ENCODE data around the gene MIOX. TPM values are rescaled to one million over a fixed set of nuclear protein-coding genes. Genes with fewer than 3 reads are reported as not detected.
A peak's percentile ranks its signal among the peaks of the same experiment; 100 is the strongest.

MIOX gene
- total and polyA plus RNA-seq, 2 experiments from 2014 or later, result not detected

GRCh38 chr22:50532824-50533796, 46.5 kb downstream of the MIOX start:
- Mint-ChIP-seq H3K9me3 (no peaks in the 10 kb centered on the region; the same call in 2 of the 3 replicates), H3K4me1 (peaks cover 4% of the 10 kb centered on the region; the same call in 1 of the 3 replicates), H3K27me3 (ENCODE audit: insufficient read depth, low read depth, poor library complexity) (peaks cover 65% of the 10 kb centered on the region), H3K27ac (no peak overlapping the region), H3K4me3 (peak overlapping the region; percentile 62), H3K36me3 (ENCODE audit: low read depth) (no peaks in the 10 kb centered on the region)
- no peak for DNase-seq (ENCODE audit: low spot score)
- Histone ChIP-seq H3K27ac (ENCODE audit: low read depth) (no peak overlapping the region), H3K27me3 (ENCODE audit: insufficient read depth) (peaks cover 67% of the 10 kb centered on the region), H4K20me1 (replicated peaks; ENCODE audit: insufficient read depth) (no peaks in the 10 kb centered on the region; the same call in none of the 2 replicates), H3K79me2 (replicated peaks; ENCODE audit: insufficient read depth) (no peaks in the 10 kb centered on the region), H3K4me3 (0 out of 2 replicates have a peak overlapping the region, but pooled peaks have one; percentile 66), H3K9me2 (ENCODE audit: insufficient read depth) (no peaks in the 10 kb centered on the region), H3K36me3 (ENCODE audit: insufficient read depth) (no peaks in the 10 kb centered on the region), H2AFZ (no peak overlapping the region), H3K4me2 (peak overlapping the region; percentile 87; the same call in 1 of the 2 replicates), H3K4me1 (ENCODE audit: insufficient read depth) (0 out of 2 replicates have a peak, but pooled peaks cover 4% of the 10 kb centered on the region), H3F3A (replicated peaks; ENCODE audit: low read depth) (no peaks in the 10 kb centered on the region; the same call in 1 of the 2 replicates)
- ATAC-seq, result no peak
- TF ChIP-seq, protein P1, sequence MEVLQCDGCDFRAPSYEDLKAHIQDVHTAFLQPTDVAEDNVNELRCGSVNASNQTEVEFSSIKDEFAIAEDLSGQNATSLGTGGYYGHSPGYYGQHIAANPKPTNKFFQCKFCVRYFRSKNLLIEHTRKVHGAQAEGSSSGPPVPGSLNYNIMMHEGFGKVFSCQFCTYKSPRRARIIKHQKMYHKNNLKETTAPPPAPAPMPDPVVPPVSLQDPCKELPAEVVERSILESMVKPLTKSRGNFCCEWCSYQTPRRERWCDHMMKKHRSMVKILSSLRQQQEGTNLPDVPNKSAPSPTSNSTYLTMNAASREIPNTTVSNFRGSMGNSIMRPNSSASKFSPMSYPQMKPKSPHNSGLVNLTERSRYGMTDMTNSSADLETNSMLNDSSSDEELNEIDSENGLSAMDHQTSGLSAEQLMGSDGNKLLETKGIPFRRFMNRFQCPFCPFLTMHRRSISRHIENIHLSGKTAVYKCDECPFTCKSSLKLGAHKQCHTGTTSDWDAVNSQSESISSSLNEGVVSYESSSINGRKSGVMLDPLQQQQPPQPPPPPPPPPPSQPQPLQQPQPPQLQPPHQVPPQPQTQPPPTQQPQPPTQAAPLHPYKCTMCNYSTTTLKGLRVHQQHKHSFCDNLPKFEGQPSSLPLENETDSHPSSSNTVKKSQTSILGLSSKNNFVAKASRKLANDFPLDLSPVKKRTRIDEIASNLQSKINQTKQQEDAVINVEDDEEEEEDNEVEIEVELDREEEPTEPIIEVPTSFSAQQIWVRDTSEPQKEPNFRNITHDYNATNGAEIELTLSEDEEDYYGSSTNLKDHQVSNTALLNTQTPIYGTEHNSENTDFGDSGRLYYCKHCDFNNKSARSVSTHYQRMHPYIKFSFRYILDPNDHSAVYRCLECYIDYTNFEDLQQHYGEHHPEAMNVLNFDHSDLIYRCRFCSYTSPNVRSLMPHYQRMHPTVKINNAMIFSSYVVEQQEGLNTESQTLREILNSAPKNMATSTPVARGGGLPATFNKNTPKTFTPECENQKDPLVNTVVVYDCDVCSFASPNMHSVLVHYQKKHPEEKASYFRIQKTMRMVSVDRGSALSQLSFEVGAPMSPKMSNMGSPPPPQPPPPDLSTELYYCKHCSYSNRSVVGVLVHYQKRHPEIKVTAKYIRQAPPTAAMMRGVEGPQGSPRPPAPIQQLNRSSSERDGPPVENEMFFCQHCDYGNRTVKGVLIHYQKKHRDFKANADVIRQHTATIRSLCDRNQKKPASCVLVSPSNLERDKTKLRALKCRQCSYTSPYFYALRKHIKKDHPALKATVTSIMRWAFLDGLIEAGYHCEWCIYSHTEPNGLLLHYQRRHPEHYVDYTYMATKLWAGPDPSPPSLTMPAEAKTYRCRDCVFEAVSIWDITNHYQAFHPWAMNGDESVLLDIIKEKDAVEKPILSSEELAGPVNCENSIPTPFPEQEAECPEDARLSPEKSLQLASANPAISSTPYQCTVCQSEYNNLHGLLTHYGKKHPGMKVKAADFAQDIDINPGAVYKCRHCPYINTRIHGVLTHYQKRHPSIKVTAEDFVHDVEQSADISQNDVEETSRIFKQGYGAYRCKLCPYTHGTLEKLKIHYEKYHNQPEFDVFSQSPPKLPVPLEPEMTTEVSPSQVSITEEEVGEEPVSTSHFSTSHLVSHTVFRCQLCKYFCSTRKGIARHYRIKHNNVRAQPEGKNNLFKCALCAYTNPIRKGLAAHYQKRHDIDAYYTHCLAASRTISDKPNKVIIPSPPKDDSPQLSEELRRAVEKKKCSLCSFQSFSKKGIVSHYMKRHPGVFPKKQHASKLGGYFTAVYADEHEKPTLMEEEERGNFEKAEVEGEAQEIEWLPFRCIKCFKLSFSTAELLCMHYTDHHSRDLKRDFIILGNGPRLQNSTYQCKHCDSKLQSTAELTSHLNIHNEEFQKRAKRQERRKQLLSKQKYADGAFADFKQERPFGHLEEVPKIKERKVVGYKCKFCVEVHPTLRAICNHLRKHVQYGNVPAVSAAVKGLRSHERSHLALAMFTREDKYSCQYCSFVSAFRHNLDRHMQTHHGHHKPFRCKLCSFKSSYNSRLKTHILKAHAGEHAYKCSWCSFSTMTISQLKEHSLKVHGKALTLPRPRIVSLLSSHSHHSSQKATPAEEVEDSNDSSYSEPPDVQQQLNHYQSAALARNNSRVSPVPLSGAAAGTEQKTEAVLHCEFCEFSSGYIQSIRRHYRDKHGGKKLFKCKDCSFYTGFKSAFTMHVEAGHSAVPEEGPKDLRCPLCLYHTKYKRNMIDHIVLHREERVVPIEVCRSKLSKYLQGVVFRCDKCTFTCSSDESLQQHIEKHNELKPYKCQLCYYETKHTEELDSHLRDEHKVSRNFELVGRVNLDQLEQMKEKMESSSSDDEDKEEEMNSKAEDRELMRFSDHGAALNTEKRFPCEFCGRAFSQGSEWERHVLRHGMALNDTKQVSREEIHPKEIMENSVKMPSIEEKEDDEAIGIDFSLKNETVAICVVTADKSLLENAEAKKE (CRISPR knock-in tag; IDR thresholded peaks at IDR 0.05), result no peak
- TF ChIP-seq ZNF331 (CRISPR knock-in tag; IDR thresholded peaks at IDR 0.05; ENCODE audit: low read depth) (no peak), EZH2 (IDR thresholded peaks at IDR 0.05; ENCODE audit: low read depth, unreplicated experiment) (no peak), JUNB (IDR thresholded peaks at IDR 0.05; ENCODE audit: unreplicated experiment) (no peak), EZH2phosphoT487 (IDR thresholded peaks at IDR 0.05; ENCODE audit: unreplicated experiment) (no peak), REST (IDR thresholded peaks at IDR 0.05; ENCODE audit: unreplicated experiment) (no peak), CREB1 (CRISPR knock-in tag; IDR thresholded peaks at IDR 0.05; ENCODE audit: low read depth) (no peak), POLR2AphosphoS5 (IDR thresholded peaks at IDR 0.05; ENCODE audit: low read depth) (no peak), CTCF (conservative IDR thresholded peaks at IDR 0.05; ENCODE audit: low read depth in 2 of 2) (no peak), NANOG (IDR thresholded peaks at IDR 0.05; ENCODE audit: borderline replicate concordance) (no peak), STAT1 (IDR thresholded peaks at IDR 0.05; ENCODE audit: unreplicated experiment) (no peak), ZNF114 (CRISPR knock-in tag; IDR thresholded peaks at IDR 0.05) (no peak)
- TF ChIP-seq, protein P2, sequence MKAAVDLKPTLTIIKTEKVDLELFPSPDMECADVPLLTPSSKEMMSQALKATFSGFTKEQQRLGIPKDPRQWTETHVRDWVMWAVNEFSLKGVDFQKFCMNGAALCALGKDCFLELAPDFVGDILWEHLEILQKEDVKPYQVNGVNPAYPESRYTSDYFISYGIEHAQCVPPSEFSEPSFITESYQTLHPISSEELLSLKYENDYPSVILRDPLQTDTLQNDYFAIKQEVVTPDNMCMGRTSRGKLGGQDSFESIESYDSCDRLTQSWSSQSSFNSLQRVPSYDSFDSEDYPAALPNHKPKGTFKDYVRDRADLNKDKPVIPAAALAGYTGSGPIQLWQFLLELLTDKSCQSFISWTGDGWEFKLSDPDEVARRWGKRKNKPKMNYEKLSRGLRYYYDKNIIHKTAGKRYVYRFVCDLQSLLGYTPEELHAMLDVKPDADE (IDR thresholded peaks at IDR 0.05), result no peak
